T-cell (primary cell): ENCODE measurements around the gene CARMIL3. TPM values are rescaled to one million over a fixed set of nuclear protein-coding genes. Genes with fewer than 3 reads are reported as not detected.

Experiments used
- ATAC-seq, 4 experiments: fragments of 200-7000 bp in 3 of 4; fragments of 150-1000 bp in 1 of 4; cut with Tn5 transposase; replicated peaks in 1 of 4; 1 replicate in 3 of 4; 2 replicates in 1 of 4; pipeline ENCODE4 v1.10.0; 2021; ENCODE audit warnings: moderate library complexity in 3 of 4, mild to moderate bottlenecking in 2 of 4, moderate number of reproducible peaks in 1 of 4
- CTCF ChIA-PET, 2 donors: fragments of 300-600 bp; sonication (Branson Sonifier 250); formaldehyde crosslinking; loops; one replicate each; lab custom pipeline; 2022; ENCODE audit warnings: antibody characterized with exemption in 2 of 2; lab: Charles Lee
- POLR2A ChIA-PET, 2 donors: fragments of 300-600 bp; sonication (Branson Sonifier 250); formaldehyde crosslinking; loops; one replicate each; lab custom pipeline; 2022; ENCODE audit warnings: antibody characterized with exemption in 2 of 2; lab: Charles Lee
- DNase-seq, 35 experiments: peaks; one replicate each; pipeline versions ENCODE4 v3.0.0 to v3.0.0-alpha.2; 2013 to 2023
- H3K27ac ChIP-seq: one replicate; pipeline ENCODE4 v1.5.1; 2013; ENCODE audit warnings: low read length
- H3K27me3 ChIP-seq, 2 experiments: replicated peaks in 1 of 2; 1 replicate in 1 of 2; 2 replicates in 1 of 2; pipeline versions ENCODE4 v1.6.1 to v1.7.0; 2013; ENCODE audit warnings: low read length in 1 of 2, mixed read lengths in 1 of 2; ENCODE audit not compliant: control insufficient read depth in 2 of 2, insufficient read depth in 2 of 2; ENCODE audit errors: extremely low read depth in 1 of 2
- H3K36me3 ChIP-seq, 2 donors: 1 replicate in 1 of 2; 2 replicates in 1 of 2; pipeline versions ENCODE4 v1.6.1 to v1.7.0; 2013; ENCODE audit warnings: low read length in 1 of 2; ENCODE audit not compliant: control insufficient read depth in 2 of 2, insufficient read depth in 1 of 2; ENCODE audit errors: extremely low read depth in 1 of 2
- H3K4me1 ChIP-seq, 2 experiments: 1 replicate in 1 of 2; 2 replicates in 1 of 2; pipeline versions ENCODE4 v1.6.1 to v1.7.0; 2013; ENCODE audit warnings: low read length in 2 of 2, mixed read lengths in 1 of 2; ENCODE audit not compliant: insufficient read depth in 2 of 2, control insufficient read depth in 1 of 2; ENCODE audit errors: extremely low read depth in 1 of 2
- H3K4me3 ChIP-seq, 2 donors: 1 replicate in 1 of 2; 2 replicates in 1 of 2; pipeline versions ENCODE4 v1.5.1 to v1.7.0; 2013; ENCODE audit warnings: mild to moderate bottlenecking in 2 of 2, low read length in 1 of 2, moderate library complexity in 1 of 2; ENCODE audit not compliant: control insufficient read depth in 1 of 2; ENCODE audit errors: extremely low read depth in 1 of 2
- H3K9me3 ChIP-seq: 2 replicates; pipeline ENCODE4 v1.7.0; 2013
- H3K27ac Mint-ChIP-seq, 2 donors: one replicate each; pipeline ENCODE4 v1.8.0; 2020 to 2021; ENCODE audit warnings: mild to moderate bottlenecking in 2 of 2, mixed read lengths in 2 of 2
- H3K27me3 Mint-ChIP-seq, 2 donors: one replicate each; pipeline ENCODE4 v1.8.0; 2021 to 2022; ENCODE audit warnings: mixed read lengths in 2 of 2
- H3K36me3 Mint-ChIP-seq: one replicate; pipeline ENCODE4 v1.8.0; 2021; ENCODE audit warnings: mixed read lengths
- H3K4me1 Mint-ChIP-seq, 3 donors: one replicate each; pipeline ENCODE4 v1.8.0; 2020 to 2022; ENCODE audit warnings: mixed read lengths in 3 of 3, mild to moderate bottlenecking in 1 of 3
- H3K4me3 Mint-ChIP-seq, 3 donors: one replicate each; pipeline ENCODE4 v1.8.0; 2020 to 2022; ENCODE audit warnings: mild to moderate bottlenecking in 3 of 3, mixed read lengths in 3 of 3, moderate library complexity in 3 of 3
- H3K9me3 Mint-ChIP-seq, 3 donors: one replicate each; pipeline ENCODE4 v1.8.0; 2020 to 2022; ENCODE audit warnings: mixed read lengths in 3 of 3
- WGBS: methylation state at CpG from one replicate; pipeline ENCODE4 v1.1.5; 2013; ENCODE audit warnings: missing lambda C conversion rate; ENCODE audit not compliant: insufficient coverage; 5-methylcytosine and 5-hydroxymethylcytosine counted together
- total RNA-seq, 35 experiments: library from RNA in 6 of 35; stranded (reverse) in 6 of 35; fragments of 120-200 nt in 1 of 35; gene quantifications; one replicate each; pipeline versions ENCODE4 v1.2.1 to v1.2.4 and lab custom pipeline; 2013 to 2026

CARMIL3 gene
- total RNA-seq, 5 donors from 2014 or later (not counting 1 experiment from before 2014, with no cell fraction given) = 0.38 to 1.9 (median 0.59) TPM

GRCh38 chr14:24068711-24069410 is 17.1 kb downstream of the CARMIL3 start:
- POLR2A ChIA-PET = interaction anchor here in 1 of 2 donors (0.7 kb wide), 1 partner anchor 1527 kb away, joined by 5 read pairs; no protein-coding TSS in a partner anchor
- WGBS = 87% methylated on average over 7 of the region's 10 CpGs
- H3K27me3 Mint-ChIP-seq = peaks cover 6 to 14% of the 10 kb centered on the region in 2 donors

GRCh38 chr14:24069411-24069735 is 17.6 kb downstream of the CARMIL3 start:
- Mint-ChIP-seq H3K9me3 (no peaks in the 10 kb centered on the region), H3K4me3 (no peak overlapping the region), H3K4me1 (no peaks in the 10 kb centered on the region), H3K36me3 (no peaks in the 10 kb centered on the region), H3K27ac (no peak overlapping the region), H3K27me3 (peaks cover 6 to 14% of the 10 kb centered on the region in 2 donors)
- no peak for DNase-seq
- Histone ChIP-seq H3K4me1 (no peaks in the 10 kb centered on the region), H3K27me3 (peaks cover 0 to 48% of the 10 kb centered on the region in 2 experiments), H3K27ac (no peak overlapping the region), H3K36me3 (no peaks in the 10 kb centered on the region), H3K4me3 (no peak overlapping the region), H3K9me3 (no peaks in the 10 kb centered on the region)
- no peak for ATAC-seq
- ChIA-PET CTCF (interaction anchor here in 1 of 2 donors (0.7 kb wide), 1 partner anchor 27 kb away, joined by 4 read pairs; no protein-coding TSS in a partner anchor), POLR2A (no interaction called here)
- 83% methylated on average over 1 of the region's 6 CpGs for WGBS

More at GRCh38 chr14:24068711-24069410, 17.1 kb downstream of the CARMIL3 start:
- H3K36me3 Mint-ChIP-seq = no peaks in the 10 kb centered on the region
- H3K27ac Mint-ChIP-seq = no peak overlapping the region
- CTCF ChIA-PET = no interaction called here
- Histone ChIP-seq H3K27ac (no peak overlapping the region), H3K27me3 (peaks cover 0 to 48% of the 10 kb centered on the region in 2 experiments), H3K4me1 (no peaks in the 10 kb centered on the region), H3K36me3 (no peaks in the 10 kb centered on the region), H3K4me3 (no peak overlapping the region), H3K9me3 (no peaks in the 10 kb centered on the region)
- H3K9me3 Mint-ChIP-seq = no peaks in the 10 kb centered on the region
- ATAC-seq = no peak
- no peaks in the 10 kb centered on the region for H3K4me1 Mint-ChIP-seq
- no peak overlapping the region for H3K4me3 Mint-ChIP-seq
- DNase-seq = no peak

GRCh38 chr14:24070285-24071143 is 18.7 kb downstream of the CARMIL3 start:
- Histone ChIP-seq H3K36me3 (no peaks in the 10 kb centered on the region), H3K27me3 (peaks cover 0 to 48% of the 10 kb centered on the region in 2 experiments), H3K4me1 (no peaks in the 10 kb centered on the region), H3K27ac (no peak overlapping the region), H3K4me3 (no peak overlapping the region), H3K9me3 (no peaks in the 10 kb centered on the region)
- no peak for ATAC-seq
- peaks cover 6 to 14% of the 10 kb centered on the region in 2 donors for H3K27me3 Mint-ChIP-seq
- 86% methylated on average over 8 of the region's 10 CpGs for WGBS
- DNase-seq = no peak
- no peaks in the 10 kb centered on the region for H3K36me3 Mint-ChIP-seq
- H3K4me1 Mint-ChIP-seq = peaks cover 0 to 2% (median 0%) of the 10 kb centered on the region in 3 donors
- H3K9me3 Mint-ChIP-seq = no peaks in the 10 kb centered on the region
- H3K27ac Mint-ChIP-seq = no peak overlapping the region
- no peak overlapping the region for H3K4me3 Mint-ChIP-seq
- ChIA-PET POLR2A (interaction anchor here in 1 of 2 donors (0.5 kb wide), 1 partner anchor 52 kb away, joined by 6 read pairs; no protein-coding TSS in a partner anchor), CTCF (interaction anchor here in 1 of 2 donors (0.7 kb wide), 1 partner anchor 59 kb away, joined by 5 read pairs; no protein-coding TSS in a partner anchor)

- ATAC-seq = no peak
- no peak within 1 kb of the TSS for H3K27ac Mint-ChIP-seq
- no peaks in the 10 kb centered on the region for H3K4me1 ChIP-seq
- H3K4me3 Mint-ChIP-seq = no peak within 1 kb of the TSS
- H3K36me3 ChIP-seq = no peaks in the 10 kb centered on the region
- ChIA-PET POLR2A (no interaction called here), CTCF (no interaction called here)
- H3K27ac ChIP-seq = no peak within 1 kb of the TSS
- no peak within 1 kb of the TSS for H3K4me3 ChIP-seq
- H3K9me3 ChIP-seq = no peaks in the 10 kb centered on the region
- peaks cover 0 to 2% (median 0%) of the 10 kb centered on the region in 3 donors for H3K4me1 Mint-ChIP-seq
- no peaks in the 10 kb centered on the region for H3K9me3 Mint-ChIP-seq
- no peaks in the 10 kb centered on the region for H3K36me3 Mint-ChIP-seq
- WGBS = 55% methylated on average over 8 of the region's 19 CpGs
- peaks cover 0 to 53% of the 10 kb centered on the region in 2 experiments for H3K27me3 ChIP-seq
- peaks cover 6 to 14% of the 10 kb centered on the region in 2 donors for H3K27me3 Mint-ChIP-seq
- DNase-seq = no peak
These were observed 19.4 kb downstream of the CARMIL3 start, which contains the start of gene CPNE6 for GRCh38 chr14:24071144-24071697. Gene CPNE6 (plus strand): TSS chr14:24071562. CDS start chr14:24072937, 1,375 bp downstream.

GRCh38 chr14:24071836-24072430 is 20.1 kb downstream of the CARMIL3 start:
- no peaks in the 10 kb centered on the region for H3K36me3 ChIP-seq
- Mint-ChIP-seq H3K36me3 (no peaks in the 10 kb centered on the region), H3K4me3 (no peak overlapping the region), H3K9me3 (no peaks in the 10 kb centered on the region), H3K27me3 (peaks cover 6 to 14% of the 10 kb centered on the region in 2 donors), H3K27ac (no peak overlapping the region), H3K4me1 (peaks cover 0 to 2% (median 0%) of the 10 kb centered on the region in 3 donors)
- WGBS = 91% methylated on average over 9 of the region's 12 CpGs
- no peaks in the 10 kb centered on the region for H3K4me1 ChIP-seq
- DNase-seq (no peak), ATAC-seq (no peak)
- no peak overlapping the region for H3K27ac ChIP-seq
- CTCF ChIA-PET = no interaction called here
- H3K4me3 ChIP-seq = no peak overlapping the region
- no peaks in the 10 kb centered on the region for H3K9me3 ChIP-seq
- peaks cover 0 to 52% of the 10 kb centered on the region in 2 experiments for H3K27me3 ChIP-seq
- POLR2A ChIA-PET = no interaction called here

- no peak for DNase-seq
- 64% methylated on average over 2 of the region's 7 CpGs for WGBS
- ChIA-PET POLR2A (no interaction called here), CTCF (no interaction called here)
- Mint-ChIP-seq H3K27me3 (peaks cover 6 to 14% of the 10 kb centered on the region in 2 donors), H3K4me1 (peaks cover 0 to 2% (median 0%) of the 10 kb centered on the region in 3 donors), H3K9me3 (no peaks in the 10 kb centered on the region), H3K4me3 (no peak overlapping the region), H3K27ac (no peak overlapping the region), H3K36me3 (no peaks in the 10 kb centered on the region)
- Histone ChIP-seq H3K27me3 (peaks cover 0 to 47% of the 10 kb centered on the region in 2 experiments), H3K36me3 (no peaks in the 10 kb centered on the region), H3K4me1 (no peaks in the 10 kb centered on the region), H3K9me3 (no peaks in the 10 kb centered on the region), H3K27ac (no peak overlapping the region), H3K4me3 (no peak overlapping the region)
- ATAC-seq = no peak
These were observed 20.6 kb downstream of the CARMIL3 start for GRCh38 chr14:24072436-24072835.
